Astrocyte of the spinal cord (primary cell): ENCODE measurements around the gene TSFM.

Source experiments
- DNase-seq: peaks from one replicate; pipeline ENCODE4 v3.0.0; 2011; ENCODE audit warnings: low read depth, low spot score
- H3K4me3 ChIP-seq: 2 replicates; pipeline ENCODE4 v1.5.1; 2011; ENCODE audit warnings: low read depth, mild to moderate bottlenecking, low read length, moderate library complexity
- in situ Hi-C: cut with HindIII; loops from 2 replicates; pipeline ENCODE4 v1.10.0; 2017; ENCODE audit warnings: low sequenced_read_pairs
- TF ChIP-seq, protein P1 (sequence below): IDR thresholded peaks from 2 replicates; pipeline ENCODE4 v1.5.1; 2012; ENCODE audit warnings: low read depth, mild to moderate bottlenecking, low read length, inconsistent platforms

The TSFM gene

DNA sequence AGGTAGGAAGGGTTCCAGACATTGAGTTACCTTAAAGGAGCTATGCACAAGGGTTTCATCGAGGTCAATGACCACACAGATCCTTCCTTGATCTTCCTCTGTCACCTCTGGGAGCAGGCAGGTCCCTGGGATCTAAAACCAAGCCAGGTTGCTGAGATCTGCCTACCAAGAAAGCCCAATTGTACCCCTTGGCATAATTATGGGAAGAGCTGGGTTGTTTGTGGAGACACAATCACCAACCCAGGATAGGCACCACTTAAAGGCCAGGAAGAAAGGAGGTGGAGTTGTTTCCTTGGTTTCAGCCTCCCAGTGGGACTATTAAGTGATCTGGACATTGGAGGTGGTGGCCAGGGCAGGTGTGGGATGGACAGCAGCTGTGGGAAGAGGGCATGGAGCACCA lies 44.4 kb downstream of the TSFM start:
- DNase-seq, result no peak
- in situ Hi-C loops, result no loop called here
- no peak overlapping the region for H3K4me3 ChIP-seq
- TF ChIP-seq, protein P1, sequence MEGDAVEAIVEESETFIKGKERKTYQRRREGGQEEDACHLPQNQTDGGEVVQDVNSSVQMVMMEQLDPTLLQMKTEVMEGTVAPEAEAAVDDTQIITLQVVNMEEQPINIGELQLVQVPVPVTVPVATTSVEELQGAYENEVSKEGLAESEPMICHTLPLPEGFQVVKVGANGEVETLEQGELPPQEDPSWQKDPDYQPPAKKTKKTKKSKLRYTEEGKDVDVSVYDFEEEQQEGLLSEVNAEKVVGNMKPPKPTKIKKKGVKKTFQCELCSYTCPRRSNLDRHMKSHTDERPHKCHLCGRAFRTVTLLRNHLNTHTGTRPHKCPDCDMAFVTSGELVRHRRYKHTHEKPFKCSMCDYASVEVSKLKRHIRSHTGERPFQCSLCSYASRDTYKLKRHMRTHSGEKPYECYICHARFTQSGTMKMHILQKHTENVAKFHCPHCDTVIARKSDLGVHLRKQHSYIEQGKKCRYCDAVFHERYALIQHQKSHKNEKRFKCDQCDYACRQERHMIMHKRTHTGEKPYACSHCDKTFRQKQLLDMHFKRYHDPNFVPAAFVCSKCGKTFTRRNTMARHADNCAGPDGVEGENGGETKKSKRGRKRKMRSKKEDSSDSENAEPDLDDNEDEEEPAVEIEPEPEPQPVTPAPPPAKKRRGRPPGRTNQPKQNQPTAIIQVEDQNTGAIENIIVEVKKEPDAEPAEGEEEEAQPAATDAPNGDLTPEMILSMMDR, result no peak

DNA sequence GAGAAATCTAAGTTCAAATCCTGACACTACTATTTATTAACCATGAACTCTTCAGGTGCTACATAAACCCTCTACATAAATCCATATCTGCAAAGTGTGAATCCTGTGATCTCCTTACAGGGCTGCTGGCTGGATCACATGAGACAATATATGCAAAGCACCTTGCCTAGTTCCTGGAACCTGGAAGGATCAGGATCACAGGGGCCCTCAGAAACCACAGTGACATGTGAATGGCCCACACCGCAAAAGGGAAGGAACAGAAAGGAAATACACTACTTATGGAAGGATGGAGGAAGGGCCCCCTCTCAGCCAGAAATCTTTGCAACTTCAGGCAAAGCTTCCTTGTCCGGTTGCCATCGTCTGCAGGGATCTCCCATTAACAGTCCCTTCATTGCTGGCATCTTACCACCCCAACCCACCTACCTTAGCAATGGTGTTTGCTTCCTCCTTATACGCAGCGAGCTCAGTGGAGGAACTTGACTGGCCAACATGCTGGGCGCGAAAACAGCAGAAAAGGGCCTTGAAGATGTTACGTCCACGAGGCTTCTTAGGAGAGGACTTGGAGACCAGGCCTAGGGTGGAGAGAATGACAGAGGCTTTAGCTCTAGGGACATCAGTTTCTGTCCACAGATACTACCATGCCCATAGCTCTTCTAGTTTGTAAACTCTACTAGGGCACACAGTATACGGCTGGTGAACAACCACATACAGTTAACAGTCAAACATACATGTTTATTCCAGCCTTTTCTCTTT lies 46.6 kb downstream of the TSFM start:
- no peak overlapping the region for H3K4me3 ChIP-seq
- TF ChIP-seq, protein P1, result no peak
- DNase-seq, result no peak
- in situ Hi-C loops, result no loop called here

DNA sequence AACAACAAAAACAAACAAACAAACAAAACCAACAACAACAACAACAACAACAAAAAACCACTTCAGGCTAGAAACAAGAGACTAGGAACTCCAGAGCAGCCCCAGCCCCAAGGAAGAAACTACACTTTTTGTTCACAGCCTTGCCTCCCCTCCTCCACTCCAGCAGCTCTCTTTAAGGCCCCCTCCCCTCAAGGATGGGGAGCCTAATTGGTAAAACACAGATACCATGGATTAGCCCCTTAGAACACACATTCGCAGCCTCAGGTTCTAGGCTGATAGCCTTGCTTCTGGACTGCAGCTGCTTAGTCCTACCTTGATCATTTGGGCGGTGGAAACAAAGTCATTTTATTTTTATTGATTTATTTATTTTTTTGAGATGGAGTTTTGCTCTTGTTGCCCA lies 47.8 kb downstream of the TSFM start:
- TF ChIP-seq, protein P1, result no peak
- in situ Hi-C loops, result no loop called here
- DNase-seq, result no peak
- no peak overlapping the region for H3K4me3 ChIP-seq

DNA sequence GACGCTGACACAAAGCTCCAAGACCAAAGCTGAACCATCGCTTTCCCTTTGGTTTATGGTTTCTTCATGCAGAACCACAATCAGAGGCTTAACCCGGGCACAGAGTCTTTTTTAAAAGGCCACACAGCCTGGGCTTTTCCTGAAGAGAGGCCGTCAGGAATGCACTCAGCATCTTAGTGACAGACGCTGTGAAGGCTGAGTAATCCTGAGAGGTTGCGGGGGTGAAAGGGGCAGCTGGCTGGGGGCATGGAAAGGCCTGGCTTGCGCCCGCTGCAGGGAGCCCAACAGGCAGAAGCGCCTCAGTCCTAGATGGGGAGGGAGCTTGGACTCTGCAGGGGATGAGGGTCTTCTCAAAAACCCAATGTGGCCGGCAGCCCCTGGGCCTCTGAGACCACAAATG lies 50.4 kb downstream of the TSFM start:
- H3K4me3 ChIP-seq, result no peak overlapping the region
- no peak for DNase-seq
- in situ Hi-C loops, result no loop called here
- TF ChIP-seq, protein P1, result no peak

DNA sequence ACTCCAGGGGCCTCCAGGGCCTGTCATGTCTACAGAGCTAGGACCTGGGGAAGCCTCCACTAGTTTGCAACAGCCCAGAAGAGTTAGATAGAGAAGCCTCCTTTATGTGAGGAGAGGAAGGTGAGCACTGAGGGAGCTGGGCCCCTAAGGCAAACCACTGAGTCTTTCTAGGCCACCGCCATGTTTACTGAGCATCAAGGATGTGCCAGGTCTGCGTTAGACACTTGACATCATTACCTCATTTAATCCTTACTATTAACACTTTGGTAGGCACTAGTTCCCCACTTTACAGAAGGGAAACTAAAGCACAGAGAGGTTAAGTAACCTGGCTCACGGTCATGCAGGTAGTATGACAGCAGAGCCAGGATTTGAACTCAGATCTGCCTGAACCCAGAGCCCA lies 51.1 kb downstream of the TSFM start:
- DNase-seq, result no peak
- TF ChIP-seq, protein P1, result no peak
- in situ Hi-C loops, result no loop called here
- no peak overlapping the region for H3K4me3 ChIP-seq

DNA sequence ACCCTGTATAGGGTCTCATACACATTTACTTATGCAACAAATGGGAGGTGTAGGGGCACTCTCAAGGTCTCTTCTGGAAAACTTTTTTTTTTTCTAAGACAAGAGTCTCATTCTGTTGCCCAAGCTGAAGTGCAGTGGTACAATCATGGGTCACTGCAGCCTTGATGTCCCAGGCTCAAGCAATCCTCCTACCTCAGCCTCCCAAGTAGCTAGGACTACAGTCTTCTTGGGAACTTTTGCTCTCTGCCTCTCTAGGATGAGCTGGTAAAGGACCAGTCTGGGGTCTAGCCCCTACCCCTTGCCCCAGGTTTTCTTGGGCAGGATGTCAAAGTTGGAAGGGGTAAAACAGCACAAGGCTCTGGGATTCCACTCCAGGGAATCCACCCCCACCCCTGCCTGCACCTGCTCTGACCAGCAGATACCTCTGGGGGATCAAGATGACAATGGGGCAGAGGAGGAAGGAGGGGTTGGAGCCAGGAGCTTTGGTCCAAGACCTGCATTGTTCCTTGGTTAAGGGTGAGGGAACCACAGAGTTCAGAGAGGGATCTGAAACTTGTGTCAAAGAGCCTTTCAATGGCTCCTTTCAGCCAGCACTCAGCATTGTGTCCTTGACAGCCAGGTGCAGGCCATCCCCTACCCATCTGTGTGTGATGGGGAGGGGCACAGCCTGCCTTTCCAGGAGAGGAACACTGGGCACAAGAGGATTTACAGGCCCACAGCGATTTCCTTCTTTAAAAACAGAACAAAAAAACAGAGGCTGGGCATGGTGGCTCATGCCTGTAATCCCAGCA lies 51.7 kb downstream of the TSFM start:
- no peak for DNase-seq
- TF ChIP-seq, protein P1, result no peak
- in situ Hi-C loops, result no loop called here
- H3K4me3 ChIP-seq, result no peak overlapping the region
